Left ventricle myocardium inferior (tissue), 1 donor: Measurements from ENCODE around the gene AARS2. TPM values are rescaled to one million over a fixed set of nuclear protein-coding genes. Genes with fewer than 3 reads are reported as not detected.
A peak's percentile ranks its signal among the peaks of the same experiment; 100 is the strongest.

ENCODE experiments used
- DNase-seq: peaks from one replicate; pipeline ENCODE4 v3.0.0-alpha.2; 2020
- H3K27ac ChIP-seq: fragments of 200-600 bp; replicated peaks from 2 replicates; pipeline ENCODE4 v1.8.0; 2021
- H3K27me3 ChIP-seq: fragments of 200-600 bp; 2 replicates; pipeline ENCODE4 v1.8.0; 2021; ENCODE audit warnings: low read depth
- H3K36me3 ChIP-seq: fragments of 200-600 bp; 2 replicates; pipeline ENCODE4 v1.8.0; 2021
- H3K4me1 ChIP-seq: fragments of 200-600 bp; 2 replicates; pipeline ENCODE4 v1.8.0; 2021
- H3K4me3 ChIP-seq: fragments of 200-600 bp; 2 replicates; pipeline ENCODE4 v1.8.0; 2021; ENCODE audit warnings: mild to moderate bottlenecking, moderate library complexity
- H3K9me3 ChIP-seq: fragments of 200-600 bp; replicated peaks from 2 replicates; pipeline ENCODE4 v1.8.0; 2021
- CTCF ChIP-seq: fragments of 200-600 bp; IDR thresholded peaks from 2 replicates; pipeline ENCODE4 v1.8.0; 2021; ENCODE audit warnings: antibody characterized with exemption, mild to moderate bottlenecking, borderline replicate concordance
- intact Hi-C: fragments of 100-400 bp; cut with micrococcal nuclease; formaldehyde crosslinking; loops from one replicate; pipeline ENCODE4 v1.11.0; 2022
- total RNA-seq: library from RNA; stranded (reverse); fragmentation: NEBNext Ultra II Directional; extraction: Animal tissue kit (Norgen Biotek cat#: 25700); gene quantifications from one replicate; pipeline ENCODE4 v1.2.1, GENCODE V29; 2021
- donor health status: DM: no; HTN: yes; CAD: no; lungs with severe emphysema.

The AARS2 gene
- total RNA-seq, 1 donor from 2014 or later = 10.6 TPM

GRCh38 chr6:44255105-44255808, 57.9 kb downstream of the AARS2 start:
- no peak for DNase-seq
- peak overlapping the region; percentile 96 for H3K27ac ChIP-seq
- H3K4me1 ChIP-seq = peaks cover 75% of the 10 kb centered on the region
- H3K9me3 ChIP-seq = no peaks in the 10 kb centered on the region
- no peak for TF ChIP-seq CTCF
- peaks cover 67% of the 10 kb centered on the region for H3K36me3 ChIP-seq
- H3K27me3 ChIP-seq = no peaks in the 10 kb centered on the region
- intact Hi-C loops = no loop called here
- H3K4me3 ChIP-seq = no peak overlapping the region

- Histone ChIP-seq H3K4me1 (peaks cover 83% of the 10 kb centered on the region), H3K27ac (peak overlapping the region; percentile 15), H3K27me3 (no peaks in the 10 kb centered on the region), H3K9me3 (no peaks in the 10 kb centered on the region), H3K4me3 (no peak overlapping the region), H3K36me3 (peaks cover 67% of the 10 kb centered on the region)
- intact Hi-C loops = no loop called here
- no peak for DNase-seq
- TF ChIP-seq CTCF = no peak
Observed at GRCh38 chr6:44254191-44255104, 58.7 kb downstream of the AARS2 start.

GRCh38 chr6:44253307-44254101, 59.6 kb downstream of the AARS2 start:
- Histone ChIP-seq H3K27ac (peak overlapping the region; percentile 15), H3K27me3 (no peaks in the 10 kb centered on the region), H3K4me3 (no peak overlapping the region), H3K4me1 (peaks cover 92% of the 10 kb centered on the region), H3K36me3 (peaks cover 76% of the 10 kb centered on the region), H3K9me3 (no peaks in the 10 kb centered on the region)
- no peak for DNase-seq
- TF ChIP-seq CTCF = peak; percentile 56
- intact Hi-C loops = no loop called here

GRCh38 chr6:44251576-44252524, 61.3 kb downstream of the AARS2 start:
- DNase-seq = no peak
- intact Hi-C loops = no loop called here
- H3K4me1 ChIP-seq = peaks cover 95% of the 10 kb centered on the region
- H3K27me3 ChIP-seq = no peaks in the 10 kb centered on the region
- no peak overlapping the region for H3K27ac ChIP-seq
- H3K9me3 ChIP-seq = no peaks in the 10 kb centered on the region
- peaks cover 82% of the 10 kb centered on the region for H3K36me3 ChIP-seq
- TF ChIP-seq CTCF = no peak
- H3K4me3 ChIP-seq = no peak overlapping the region
